GM18526 (cell line): Measurements from ENCODE around the gene ELF5.

Experiments
- POLR2A ChIP-seq: IDR thresholded peaks from 3 replicates; pipeline ENCODE4 v1.6.1; 2011; ENCODE audit not compliant: insufficient read length; ENCODE audit errors: extremely low read depth

Gene ELF5

DNA sequence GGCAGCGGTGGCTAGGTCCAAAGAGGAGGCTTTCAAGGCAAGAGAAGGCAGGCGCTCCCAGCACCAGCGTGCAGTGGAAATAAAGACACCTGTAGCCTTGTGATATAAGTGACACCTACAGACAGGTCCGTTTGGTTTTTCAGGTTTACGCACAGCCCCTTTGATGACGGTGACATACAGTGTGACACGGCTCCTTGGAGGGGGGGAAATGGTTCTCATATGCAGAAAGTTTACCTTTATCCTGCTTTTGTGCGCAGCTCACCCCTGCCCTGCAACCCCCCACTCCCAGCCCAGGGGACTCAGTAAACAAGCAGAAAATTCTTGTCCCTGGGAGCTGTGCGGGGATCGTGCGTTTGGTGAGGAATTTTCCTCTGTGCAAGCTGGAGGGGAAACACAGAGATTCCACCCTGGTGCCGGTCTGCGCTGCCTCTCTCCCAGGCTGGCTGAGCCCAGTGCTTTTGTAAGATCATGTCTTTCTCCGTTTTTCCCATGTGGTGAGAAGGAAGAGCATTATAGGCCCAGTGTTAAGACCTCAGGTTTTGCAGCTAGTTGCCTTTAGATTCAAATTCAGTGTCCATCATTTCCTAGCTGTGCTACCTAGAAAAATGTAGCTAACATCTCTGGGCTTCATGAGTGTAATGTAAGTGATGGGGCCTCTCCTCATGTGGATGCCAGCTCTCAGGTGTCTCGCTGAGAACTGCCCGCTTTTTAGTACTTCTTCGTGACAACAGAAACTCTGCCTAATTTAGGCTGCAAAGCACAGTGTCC, at the start of gene ELF5:
ELF5 (minus strand) TSS at position 113 of the 768 bp plus-strand sequence. CDS start 8,045 bp downstream, outside the sequence.
- TF ChIP-seq POLR2A = no peak

DNA sequence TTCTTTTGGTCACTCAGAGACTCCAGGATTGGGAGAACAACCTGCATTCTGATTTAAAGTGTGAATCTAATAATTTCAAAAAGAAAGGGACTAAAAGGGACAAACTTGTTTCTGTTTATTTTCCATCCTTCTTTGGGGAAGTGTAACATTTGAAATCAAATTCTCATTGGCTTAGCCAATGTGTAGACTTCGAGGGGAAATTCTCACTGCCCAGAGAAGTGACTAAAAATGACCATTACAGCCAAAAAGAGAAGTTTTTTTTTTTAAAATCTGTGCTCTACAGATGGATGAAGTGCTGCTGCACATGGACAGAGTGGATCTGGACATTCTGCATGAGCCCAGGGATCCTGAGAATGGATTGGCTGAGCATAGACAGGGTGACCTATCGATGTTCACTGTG, 49.4 kb upstream of the ELF5 start:
- TF ChIP-seq POLR2A = no peak

DNA sequence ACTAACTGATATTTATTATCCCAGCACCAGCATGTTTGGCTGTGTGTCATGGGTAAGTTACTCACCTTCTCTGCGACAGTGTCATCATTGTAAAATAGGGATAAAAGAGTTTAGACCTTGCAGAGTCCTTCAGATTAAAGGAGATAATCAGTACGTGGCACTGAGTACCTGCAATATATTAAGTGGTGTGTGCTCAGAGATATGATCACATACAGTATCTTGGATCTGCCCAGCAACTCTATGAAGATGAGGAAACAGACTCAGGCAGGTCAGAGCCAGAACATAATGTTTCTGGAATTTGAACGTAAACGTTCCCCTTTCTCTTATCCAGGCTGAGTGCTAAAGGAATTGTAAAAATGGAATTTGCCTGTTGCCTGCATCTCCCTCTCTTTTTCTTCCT, 46.9 kb upstream of the ELF5 start:
- TF ChIP-seq POLR2A = no peak

DNA sequence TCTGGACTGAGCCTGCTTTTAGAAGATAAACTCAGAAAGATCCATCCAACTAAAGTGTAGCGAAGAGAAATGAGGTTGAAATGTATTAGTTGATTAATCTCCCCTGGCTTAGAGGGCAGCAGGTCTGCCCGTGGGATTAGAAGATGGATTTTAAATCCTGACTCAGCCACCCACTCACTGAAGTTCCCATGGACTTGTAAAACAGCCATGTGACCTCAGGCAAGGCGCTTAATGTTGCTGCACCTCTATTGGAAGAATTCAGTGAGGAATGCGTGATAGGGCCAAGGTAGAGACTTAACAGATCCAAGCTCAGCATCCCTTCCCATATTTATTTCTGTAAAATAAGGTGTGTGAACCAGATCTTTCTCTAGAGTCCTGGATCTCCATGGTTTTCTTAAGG, 45.1 kb upstream of the ELF5 start:
- TF ChIP-seq POLR2A = no peak

DNA sequence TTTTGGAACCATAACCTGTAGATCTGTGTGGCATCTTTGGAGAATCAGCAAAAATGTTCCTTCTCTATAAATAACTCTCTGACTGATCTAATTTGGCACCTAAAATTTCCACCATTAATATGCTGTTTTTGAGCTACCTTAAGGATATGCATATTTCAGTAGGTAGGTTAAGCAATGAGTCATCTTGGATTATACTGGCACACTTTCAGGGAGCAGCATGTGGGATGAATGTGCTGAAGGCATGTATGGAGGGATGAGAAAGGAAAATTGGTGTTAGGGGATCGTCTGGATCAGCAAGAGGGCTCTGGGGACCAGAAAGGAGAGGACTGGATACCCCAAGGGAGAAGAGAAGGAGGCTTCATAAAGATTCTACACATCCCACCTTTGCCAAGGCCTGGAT, 44.6 kb upstream of the ELF5 start:
- no peak for TF ChIP-seq POLR2A

DNA sequence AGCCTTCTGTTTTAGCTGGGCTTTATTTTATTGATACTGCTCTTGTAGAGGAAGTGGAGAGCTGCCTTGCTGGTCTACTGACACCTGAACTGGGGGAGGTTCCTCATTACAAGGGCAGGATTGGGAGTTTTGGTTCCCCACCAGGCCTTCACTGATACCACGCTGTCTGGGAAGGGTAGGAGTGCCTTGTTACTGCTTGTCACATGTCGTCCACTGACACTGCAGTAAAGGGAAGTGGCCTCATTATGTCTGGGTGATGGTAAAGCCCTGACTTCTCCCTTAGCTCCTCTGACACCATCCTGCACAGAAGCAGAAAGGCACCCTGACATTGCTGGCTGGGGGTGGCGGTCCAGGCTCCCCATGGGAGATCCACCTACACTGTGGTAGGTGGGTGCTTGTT, 38.7 kb upstream of the ELF5 start:
- no peak for TF ChIP-seq POLR2A

DNA sequence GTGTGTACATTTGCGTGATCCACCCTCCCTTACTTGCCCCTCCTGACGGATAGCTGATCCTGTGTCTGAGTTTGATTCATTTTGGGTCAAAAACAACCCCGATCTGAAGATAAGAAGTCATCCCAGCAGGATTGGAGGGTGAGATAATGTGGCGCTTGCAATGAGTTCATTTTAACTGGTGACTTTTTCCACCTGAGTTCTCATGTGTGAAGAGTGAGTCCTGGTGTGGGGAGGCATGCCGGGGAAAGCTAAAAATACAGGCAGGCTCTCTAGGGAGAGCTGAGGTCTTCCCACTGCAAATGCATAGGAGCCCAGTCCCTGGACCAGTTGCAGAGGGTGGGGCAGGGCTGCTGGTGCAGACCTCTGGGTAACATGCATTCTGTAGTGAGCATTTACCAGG, 35.7 kb upstream of the ELF5 start:
- TF ChIP-seq POLR2A = no peak

DNA sequence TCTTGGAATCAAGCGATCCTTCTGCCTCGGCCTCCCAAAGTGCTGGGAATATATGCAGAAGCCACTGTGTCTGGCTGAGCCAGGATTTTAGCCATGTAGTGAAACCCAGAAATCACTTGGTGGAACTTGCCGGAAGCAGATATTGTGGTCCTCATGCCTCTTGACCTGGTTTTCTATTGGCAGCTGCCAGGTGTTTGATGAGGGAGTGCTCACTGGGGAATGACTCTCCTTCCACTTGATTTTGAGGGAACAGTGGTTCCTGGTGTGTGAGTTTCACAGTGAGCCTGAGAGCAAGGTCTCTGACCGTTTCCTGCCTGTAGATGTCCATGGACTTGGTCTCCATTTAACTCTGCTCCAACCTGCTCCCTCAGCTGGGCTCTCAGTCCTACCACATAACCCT, 34.7 kb upstream of the ELF5 start:
- TF ChIP-seq POLR2A = no peak

DNA sequence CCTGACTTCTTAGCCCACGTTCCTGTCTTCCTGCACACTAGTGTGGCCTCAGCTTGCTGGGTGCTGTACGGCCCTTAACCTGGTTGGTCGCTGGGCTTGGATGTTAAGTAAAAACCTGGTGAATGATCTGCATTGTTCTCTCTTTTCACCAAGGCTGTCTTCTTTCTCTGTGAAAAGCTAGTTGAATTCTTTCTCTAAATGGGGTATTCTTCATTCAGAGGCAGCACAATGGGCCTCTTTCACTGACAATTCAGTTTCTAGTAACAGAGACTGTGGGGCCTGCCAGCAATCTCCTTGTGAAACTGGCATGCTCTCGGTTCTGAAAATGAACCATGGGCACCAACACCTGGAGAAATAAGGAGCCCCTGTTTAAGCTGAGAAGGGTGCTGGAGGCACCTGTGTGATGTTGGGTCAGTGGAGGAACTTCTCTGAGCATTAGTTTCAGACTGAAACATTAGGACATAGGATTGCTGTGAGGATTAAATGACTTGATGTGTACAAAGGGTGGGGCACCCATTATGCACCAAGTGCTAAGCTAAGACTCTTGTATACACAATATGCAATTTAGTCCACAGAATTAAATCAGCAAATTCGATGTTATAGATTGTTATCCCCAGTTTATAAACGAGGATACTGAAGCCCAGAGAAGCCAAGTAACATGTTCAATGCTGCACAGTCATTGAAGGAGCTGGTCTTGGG, 33.1 kb upstream of the ELF5 start:
- TF ChIP-seq POLR2A = no peak

DNA sequence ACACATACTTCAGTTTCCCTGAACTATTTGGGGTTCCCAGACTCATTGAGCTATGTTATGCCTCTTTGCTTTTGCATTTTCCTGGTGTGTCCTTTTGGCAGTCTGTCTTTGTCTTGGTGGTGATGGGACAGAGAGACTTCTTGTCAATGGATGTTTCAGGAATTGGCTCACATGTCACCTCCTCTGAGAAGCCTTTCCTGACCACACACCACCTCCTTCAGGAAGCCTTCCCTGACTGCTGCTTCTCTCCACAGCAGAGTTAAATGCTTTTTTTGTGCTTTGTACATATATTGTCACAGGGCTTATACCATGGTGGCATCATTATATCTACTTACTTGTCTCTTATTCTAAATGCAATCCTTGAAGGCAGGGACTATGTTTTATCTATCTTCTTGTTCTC, 28.5 kb upstream of the ELF5 start:
- TF ChIP-seq POLR2A = no peak

DNA sequence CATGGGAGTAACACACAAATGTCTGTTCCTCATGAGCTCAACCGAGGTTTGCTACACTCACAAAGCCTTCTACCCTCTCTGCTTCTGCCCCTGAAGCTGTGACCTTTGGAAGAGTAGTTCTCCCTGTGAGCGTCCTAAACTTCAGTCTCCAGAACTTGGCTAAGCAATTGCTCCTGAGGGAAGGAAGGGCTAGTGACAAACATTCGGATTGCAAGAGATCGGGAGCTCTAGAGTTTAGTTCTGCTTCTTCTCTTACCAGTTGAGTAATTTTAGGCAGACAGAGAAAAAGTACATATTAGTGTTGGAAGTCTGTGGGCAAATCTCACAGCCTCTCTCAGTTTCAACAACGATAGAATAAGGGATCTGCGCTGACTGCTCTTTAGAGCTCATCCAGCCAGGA, 27.3 kb upstream of the ELF5 start:
- no peak for TF ChIP-seq POLR2A

DNA sequence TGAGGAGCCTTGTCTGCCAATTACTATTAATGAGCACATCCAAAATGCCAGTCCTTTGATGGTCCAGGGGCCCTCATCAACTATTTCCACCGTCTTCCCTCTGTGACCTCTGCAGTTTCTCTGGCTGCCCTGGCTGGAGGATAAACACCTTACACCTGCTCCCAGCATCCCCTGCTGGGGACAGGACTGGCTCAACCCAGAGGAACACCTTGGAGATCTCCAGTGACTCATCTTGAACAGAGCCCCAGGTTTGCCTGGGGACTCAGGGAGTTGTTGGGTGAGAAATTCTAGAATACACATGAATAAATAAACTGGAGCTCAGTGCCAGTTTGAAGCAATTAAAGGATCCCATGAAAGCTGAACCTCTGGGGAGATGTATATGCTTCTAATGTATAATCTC, 24.0 kb upstream of the ELF5 start:
- TF ChIP-seq POLR2A = no peak

DNA sequence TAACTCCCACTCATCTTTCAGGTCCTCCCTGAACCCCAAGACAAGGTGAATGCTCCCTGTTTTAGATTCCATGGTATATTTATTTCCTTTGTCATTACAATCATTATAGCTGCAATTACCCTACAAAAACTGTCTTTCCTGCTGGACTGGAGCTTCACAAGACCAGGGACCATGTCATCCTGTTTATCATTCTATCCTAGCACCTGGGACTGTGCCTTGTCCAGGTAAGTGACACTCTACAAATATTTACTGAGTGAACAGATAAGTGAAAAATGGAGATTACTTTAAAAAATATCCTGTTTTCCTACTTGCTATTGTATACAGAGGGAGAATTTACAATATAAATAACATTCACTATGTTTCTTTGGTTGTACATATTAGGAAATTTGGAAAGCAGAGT, 22.5 kb upstream of the ELF5 start:
- no peak for TF ChIP-seq POLR2A

DNA sequence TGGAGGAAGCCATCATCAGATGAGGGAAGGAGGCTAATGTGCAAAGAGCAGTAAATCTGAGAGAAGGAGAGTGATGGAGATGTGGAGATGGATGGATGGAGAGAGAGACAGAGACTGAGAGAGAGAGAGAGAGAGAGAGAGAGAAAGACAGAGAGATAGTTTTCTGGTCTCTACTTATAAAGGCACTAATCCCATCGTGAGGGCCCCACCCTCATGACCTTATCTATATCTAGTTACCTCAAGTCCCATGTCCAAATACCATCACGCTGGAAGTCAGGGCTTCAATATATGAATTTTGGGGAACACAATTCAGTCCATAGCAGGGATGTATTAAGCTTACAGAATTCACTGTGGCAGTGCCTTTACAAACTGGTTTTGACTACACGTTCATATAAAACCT, 21.2 kb upstream of the ELF5 start:
- no peak for TF ChIP-seq POLR2A

DNA sequence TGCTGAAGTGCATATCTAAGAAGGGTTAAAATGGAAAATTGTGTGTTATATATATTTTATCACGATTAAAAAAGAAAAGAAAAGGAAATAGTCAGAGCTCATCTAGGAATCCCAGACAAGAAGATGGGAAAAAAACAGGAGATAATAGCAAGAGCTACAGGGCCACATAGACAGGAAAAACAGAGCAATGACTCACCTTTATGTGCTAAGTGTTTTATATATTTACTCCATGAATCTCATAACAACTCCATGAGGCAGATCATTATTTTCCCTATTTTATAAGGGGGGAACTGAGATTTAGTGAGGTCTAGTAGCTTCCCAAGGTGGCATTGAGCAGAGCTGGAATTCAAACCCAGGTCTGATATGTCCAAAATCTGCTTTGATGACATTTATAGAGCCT, 18.1 kb upstream of the ELF5 start:
- no peak for TF ChIP-seq POLR2A

DNA sequence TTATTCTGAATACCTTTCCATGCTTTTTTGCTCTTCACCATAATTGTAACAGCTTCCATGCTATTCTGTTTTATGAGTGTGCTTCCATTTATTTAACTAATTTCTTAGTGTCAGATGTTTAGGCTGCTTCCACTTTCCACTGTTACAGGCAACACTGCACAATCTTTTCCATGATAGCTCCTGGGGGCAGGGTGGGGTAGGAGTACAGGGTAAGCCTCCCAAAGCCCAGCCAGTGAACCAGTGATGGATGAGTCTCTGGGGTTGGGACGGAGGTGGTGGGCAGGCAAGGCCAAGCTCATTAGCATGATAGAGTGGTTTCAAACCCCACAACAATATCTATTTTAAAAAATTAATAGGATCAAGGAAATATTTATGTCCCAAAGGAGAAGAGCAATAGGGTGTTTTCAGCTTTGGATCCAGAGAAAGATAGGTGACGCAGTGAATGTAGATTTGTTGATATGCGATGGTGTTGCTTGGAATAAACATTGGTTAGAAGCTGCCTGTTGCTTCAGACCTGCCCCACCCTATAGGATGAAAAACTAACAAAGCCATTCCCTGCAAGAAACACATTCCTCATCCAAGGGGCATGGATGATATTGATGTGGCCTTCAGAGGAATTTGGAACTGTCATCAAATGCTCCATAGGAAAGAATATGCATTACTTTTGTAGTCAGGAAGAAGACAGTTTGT, 17.1 kb upstream of the ELF5 start:
- no peak for TF ChIP-seq POLR2A
